PC-9 (cell line): ENCODE measurements around the gene DGCR6L. TPM values are rescaled to one million over a fixed set of nuclear protein-coding genes. Genes with fewer than 3 reads are reported as not detected.
"Not testable (repeated sequence)": the region's sequence is repeated elsewhere in the genome, so short reads cannot be mapped to it uniquely, and the experiment has no call there.

ENCODE experiments used
- BruUV-seq: library from RNA; stranded (reverse); fragments of 400-500 nt; replicated peaks from 2 replicates; lab custom pipeline; 2021; lab: Mats Ljungman, UMichigan
- CTCF ChIA-PET: fragments of 300-600 bp; sonication (Branson Sonifier 250); formaldehyde crosslinking; loops from one replicate; lab custom pipeline; 2022; ENCODE audit warnings: antibody characterized with exemption; lab: Charles Lee
- POLR2A ChIA-PET: fragments of 300-600 bp; sonication (Branson Sonifier 250); formaldehyde crosslinking; loops from one replicate; lab custom pipeline; 2022; ENCODE audit warnings: antibody characterized with exemption; ENCODE audit not compliant: unreplicated experiment; lab: Charles Lee
- DNase-seq, 2 experiments: peaks; one replicate each; pipeline versions ENCODE4 v3.0.0 to v3.0.0-alpha.2; 2015 to 2022; ENCODE audit warnings: mixed read lengths in 1 of 2
- H2AFZ ChIP-seq: fragments of 200-600 bp; sonication (generic); 2 replicates; pipeline ENCODE4 v1.8.1; 2017; ENCODE audit warnings: antibody characterized with exemption
- H3F3A ChIP-seq: fragments of 200-600 bp; sonication (generic); 2 replicates; pipeline ENCODE4 v1.8.1; 2017; ENCODE audit warnings: antibody characterized with exemption, mild to moderate bottlenecking, low read depth; ENCODE audit not compliant: insufficient read depth
- H3K27ac ChIP-seq: fragments of 200-600 bp; sonication (generic); 2 replicates; pipeline ENCODE4 v1.6.1; 2016; ENCODE audit warnings: mixed run types
- H3K27me3 ChIP-seq: fragments of 200-600 bp; sonication (generic); 2 replicates; pipeline ENCODE4 v1.6.1; 2016; ENCODE audit warnings: low read depth, mixed run types; ENCODE audit not compliant: insufficient read depth
- H3K36me3 ChIP-seq: fragments of 200-600 bp; sonication (generic); 2 replicates; pipeline ENCODE4 v1.6.1; 2016; ENCODE audit warnings: low read depth, mixed run types
- H3K4me1 ChIP-seq: fragments of 200-600 bp; sonication (generic); replicated peaks from 2 replicates; pipeline ENCODE4 v1.6.1; 2016; ENCODE audit warnings: mixed run types; ENCODE audit not compliant: insufficient read depth
- H3K4me2 ChIP-seq: fragments of 200-600 bp; sonication (generic); 2 replicates; pipeline ENCODE4 v1.6.1; 2017; ENCODE audit warnings: mixed run types
- H3K4me3 ChIP-seq: fragments of 200-600 bp; sonication (generic); 2 replicates; pipeline ENCODE4 v1.6.1; 2016; ENCODE audit warnings: mixed run types
- H3K79me2 ChIP-seq: fragments of 200-600 bp; sonication (generic); 2 replicates; pipeline ENCODE4 v1.6.1; 2017; ENCODE audit warnings: low read depth, mixed run types
- H3K9me2 ChIP-seq: fragments of 200-600 bp; sonication (generic); 2 replicates; pipeline ENCODE4 v1.8.1; 2017; ENCODE audit warnings: mild to moderate bottlenecking; ENCODE audit not compliant: insufficient read depth
- H3K9me3 ChIP-seq: fragments of 200-600 bp; sonication (generic); 2 replicates; pipeline ENCODE4 v1.8.1; 2016; ENCODE audit warnings: low read depth; ENCODE audit not compliant: insufficient read depth
- H4K20me1 ChIP-seq: fragments of 200-600 bp; sonication (generic); 2 replicates; pipeline ENCODE4 v1.8.1; 2017; ENCODE audit not compliant: insufficient read depth
- CTCF ChIP-seq: fragments of 200-600 bp; sonication (generic); conservative IDR thresholded peaks from 2 replicates; pipeline ENCODE4 v1.6.1; 2017; ENCODE audit warnings: mixed run types, antibody characterized with exemption, mild to moderate bottlenecking, moderate library complexity
- EZH2 ChIP-seq: fragments of 200-600 bp; sonication (generic); IDR thresholded peaks from 2 replicates; pipeline ENCODE4 v1.8.0; 2017; ENCODE audit warnings: antibody characterized with exemption, low read depth
- intact Hi-C: fragments of 100-400 bp; cut with micrococcal nuclease; formaldehyde crosslinking; loops from one replicate; pipeline ENCODE4 v1.10.0; 2022; ENCODE audit not compliant: unreplicated experiment
- total RNA-seq: library from RNA; stranded (reverse); gene quantifications from 2 replicates; pipeline ENCODE4 v1.2.3, GENCODE V29; 2021

DGCR6L gene
- total RNA-seq, 1 experiment from 2014 or later: 37.6 TPM

- DNase-seq: no peak
- peaks cover 2% of the 10 kb centered on the region; the same call in 1 of the 2 replicates for H3K79me2 ChIP-seq
- H4K20me1 ChIP-seq: no peaks in the 10 kb centered on the region
- H3K9me3 ChIP-seq: no peaks in the 10 kb centered on the region
- no TSS peak for BruUV-seq
- no peak overlapping the region for H3K4me3 ChIP-seq
- TF ChIP-seq EZH2 (no peak), CTCF (no peak)
- no peaks in the 10 kb centered on the region for H3K9me2 ChIP-seq
- no peaks in the 10 kb centered on the region for H3K36me3 ChIP-seq
- H3K4me2 ChIP-seq: no peak overlapping the region
- ChIA-PET CTCF (interaction anchor here (0.6 kb wide), 1 partner anchor 101 kb away, joined by 10 read pairs; no protein-coding TSS in a partner anchor), POLR2A (no interaction called here)
- H3F3A ChIP-seq: no peaks in the 10 kb centered on the region
- H3K27me3 ChIP-seq: no peaks in the 10 kb centered on the region
- H3K27ac ChIP-seq: no peak overlapping the region
- H2AFZ ChIP-seq: no peak overlapping the region
- intact Hi-C loops: no loop called here
- H3K4me1 ChIP-seq: peaks cover 3% of the 10 kb centered on the region; the same call in 1 of the 2 replicates
Measured at GRCh38 chr22:20316844-20317401, 2.9 kb downstream of the DGCR6L start.

- TF ChIP-seq EZH2 (no peak), CTCF (no peak)
- Histone ChIP-seq H3K36me3 (no peaks in the 10 kb centered on the region), H3F3A (no peaks in the 10 kb centered on the region), H4K20me1 (no peaks in the 10 kb centered on the region), H3K4me3 (no peak overlapping the region), H3K27me3 (no peaks in the 10 kb centered on the region), H3K9me3 (no peaks in the 10 kb centered on the region), H3K9me2 (no peaks in the 10 kb centered on the region), H3K4me1 (peaks cover 3% of the 10 kb centered on the region; the same call in 1 of the 2 replicates), H2AFZ (no peak overlapping the region), H3K27ac (no peak overlapping the region), H3K4me2 (no peak overlapping the region), H3K79me2 (peaks cover 2% of the 10 kb centered on the region; the same call in 1 of the 2 replicates)
- no TSS peak for BruUV-seq
- ChIA-PET POLR2A (no interaction called here), CTCF (no interaction called here)
- no peak for DNase-seq
- intact Hi-C loops: no loop called here
Measured at GRCh38 chr22:20316217-20316843, 3.5 kb downstream of the DGCR6L start.

- H3K9me3 ChIP-seq: no peaks in the 10 kb centered on the region
- no peak overlapping the region for H3K27ac ChIP-seq
- no peak overlapping the region for H3K4me2 ChIP-seq
- POLR2A ChIA-PET: no interaction called here
- H3K36me3 ChIP-seq: no peaks in the 10 kb centered on the region
- no peaks in the 10 kb centered on the region for H3F3A ChIP-seq
- no peak for DNase-seq
- TF ChIP-seq CTCF (no peak), EZH2 (no peak)
- H3K4me1 ChIP-seq: peaks cover 3% of the 10 kb centered on the region; the same call in 1 of the 2 replicates
- intact Hi-C loops: no loop called here
- no peaks in the 10 kb centered on the region for H3K27me3 ChIP-seq
- no peaks in the 10 kb centered on the region for H4K20me1 ChIP-seq
- H3K9me2 ChIP-seq: no peaks in the 10 kb centered on the region
- CTCF ChIA-PET: no interaction called here
- BruUV-seq: no TSS peak
- no peak overlapping the region for H2AFZ ChIP-seq
- H3K79me2 ChIP-seq: no peaks in the 10 kb centered on the region
- H3K4me3 ChIP-seq: no peak overlapping the region
Measured at GRCh38 chr22:20315337-20316216, 4.3 kb downstream of the DGCR6L start.

GRCh38 chr22:20314741-20315336 lies 5.0 kb downstream of the DGCR6L start:
- intact Hi-C loops, H3F3A ChIP-seq, POLR2A ChIA-PET, CTCF ChIA-PET, H4K20me1 ChIP-seq, H3K4me2 ChIP-seq, H3K4me1 ChIP-seq, H3K27me3 ChIP-seq, DNase-seq, H3K9me2 ChIP-seq, H3K4me3 ChIP-seq, BruUV-seq, H3K36me3 ChIP-seq, H3K9me3 ChIP-seq, H2AFZ ChIP-seq, H3K27ac ChIP-seq, H3K79me2 ChIP-seq: not testable (repeated sequence)
